HEK293 (cell line): Measurements from ENCODE around the gene SMIM22.

Source experiments
- CTCF ChIA-PET: fragments of 350-600 bp; formaldehyde crosslinking; extraction: SDS; loops from one replicate; lab custom pipeline; 2021; ENCODE audit warnings: antibody characterized with exemption; lab: Yijun Ruan, JAX
- POLR2A ChIA-PET: fragments of 300-600 bp; formaldehyde crosslinking; extraction: SDS; loops from one replicate; lab custom pipeline; 2020; ENCODE audit warnings: antibody characterized with exemption, inconsistent platforms; lab: Yijun Ruan, JAX
- H3K27ac ChIP-seq: fragments of 200-500 bp; sonication (Bioruptor generic); 2 replicates; pipeline ENCODE4 v1.5.1; 2014; ENCODE audit warnings: low read depth, low read length, control low read depth, inconsistent platforms; ENCODE audit errors: extremely low read depth
- H3K36me3 ChIP-seq, 2 experiments: fragments of 200-500 bp in 1 of 2; sonication (Bioruptor generic) in 1 of 2; 1 replicate in 1 of 2; 2 replicates in 1 of 2; pipeline ENCODE4 v1.5.1; 2014 to 2017; ENCODE audit warnings: inconsistent platforms in 2 of 2, low read length in 2 of 2; ENCODE audit not compliant: control insufficient read depth in 2 of 2, insufficient read depth in 1 of 2
- H3K4me1 ChIP-seq: fragments of 200-500 bp; sonication (Bioruptor generic); 2 replicates; pipeline ENCODE4 v1.5.1; 2014; ENCODE audit warnings: mild to moderate bottlenecking, low read length, inconsistent platforms; ENCODE audit not compliant: control insufficient read depth, insufficient read depth
- H3K4me3 ChIP-seq: 2 replicates; pipeline ENCODE4 v1.5.1; 2011; ENCODE audit warnings: low read depth, mild to moderate bottlenecking, control low read depth, low read length, moderate library complexity
- H3K9me3 ChIP-seq: fragments of 200-500 bp; sonication (Bioruptor generic); 2 replicates; pipeline ENCODE4 v1.5.1; 2014; ENCODE audit warnings: low read depth, low read length, inconsistent platforms; ENCODE audit not compliant: control insufficient read depth, insufficient read depth
- AEBP2 ChIP-seq: fragments of 450-650 bp; formaldehyde crosslinking; IDR thresholded peaks from 2 replicates; pipeline ENCODE4 v1.5.1; 2016; ENCODE audit warnings: missing biosample characterization, missing genetic modification characterization, borderline replicate concordance
- EGR2 ChIP-seq: fragments of 450-650 bp; formaldehyde crosslinking; IDR thresholded peaks from 2 replicates; pipeline ENCODE4 v1.5.1; 2016; ENCODE audit warnings: low read depth, missing biosample characterization, missing genetic modification characterization
- GLIS2 ChIP-seq: fragments of 450-650 bp; formaldehyde crosslinking; IDR thresholded peaks from 2 replicates; pipeline ENCODE4 v1.5.1; 2016; ENCODE audit warnings: missing biosample characterization, missing genetic modification characterization
- HOXC10 ChIP-seq: sonication (generic); formaldehyde crosslinking; IDR thresholded peaks from 2 replicates; pipeline ENCODE4 v1.8.1; 2023; ENCODE audit warnings: mild to moderate bottlenecking, missing genetic modification reagents
- HOXD13 ChIP-seq: sonication (generic); formaldehyde crosslinking; IDR thresholded peaks from 2 replicates; pipeline ENCODE4 v1.8.0; 2022; ENCODE audit warnings: missing genetic modification reagents, borderline replicate concordance
- KLF10 ChIP-seq: fragments of 450-650 bp; IDR thresholded peaks from 2 replicates; pipeline ENCODE4 v1.5.1; 2018; ENCODE audit warnings: missing biosample characterization, mild to moderate bottlenecking, missing genetic modification characterization
- MEIS1 ChIP-seq: sonication (generic); formaldehyde crosslinking; IDR thresholded peaks from 2 replicates; pipeline ENCODE4 v1.8.1; 2022; ENCODE audit warnings: missing genetic modification reagents, mild to moderate bottlenecking, borderline replicate concordance
- MYNN ChIP-seq: fragments of 450-650 bp; formaldehyde crosslinking; IDR thresholded peaks from 2 replicates; pipeline ENCODE4 v1.5.1; 2016; ENCODE audit warnings: missing biosample characterization, missing genetic modification characterization, borderline replicate concordance
- REST ChIP-seq: fragments of 450-650 bp; formaldehyde crosslinking; IDR thresholded peaks from 2 replicates; pipeline ENCODE4 v1.5.1; 2016; ENCODE audit warnings: missing biosample characterization, missing genetic modification characterization
- ZIC2 ChIP-seq: fragments of 450-650 bp; formaldehyde crosslinking; IDR thresholded peaks from 2 replicates; pipeline ENCODE4 v1.5.1; 2016; ENCODE audit warnings: missing biosample characterization, missing genetic modification characterization
- ZNF114 ChIP-seq: fragments of 450-650 bp; formaldehyde crosslinking; IDR thresholded peaks from 2 replicates; pipeline ENCODE4 v1.5.0; 2017; ENCODE audit warnings: missing biosample characterization, missing genetic modification characterization
- ZNF214 ChIP-seq: fragments of 450-650 bp; formaldehyde crosslinking; IDR thresholded peaks from 2 replicates; pipeline ENCODE4 v1.5.1; 2017; ENCODE audit warnings: missing biosample characterization, mild to moderate bottlenecking, missing genetic modification characterization, borderline replicate concordance
- ZNF221 ChIP-seq: fragments of 450-650 bp; formaldehyde crosslinking; IDR thresholded peaks from 2 replicates; pipeline ENCODE4 v1.5.1; 2017; ENCODE audit warnings: missing biosample characterization, missing genetic modification characterization, borderline replicate concordance
- ZNF366 ChIP-seq: fragments of 450-650 bp; formaldehyde crosslinking; conservative IDR thresholded peaks from 2 replicates; pipeline ENCODE4 v1.5.1; 2016; ENCODE audit warnings: missing biosample characterization, missing genetic modification characterization
- ZNF423 ChIP-seq: fragments of 450-650 bp; formaldehyde crosslinking; IDR thresholded peaks from 2 replicates; pipeline ENCODE4 v1.5.1; 2016; ENCODE audit warnings: missing biosample characterization, missing genetic modification characterization
- ZNF488 ChIP-seq: fragments of 450-650 bp; formaldehyde crosslinking; IDR thresholded peaks from 2 replicates; pipeline ENCODE4 v1.5.1; 2016; ENCODE audit warnings: missing biosample characterization, missing genetic modification characterization
- ZNF501 ChIP-seq: fragments of 450-650 bp; formaldehyde crosslinking; IDR thresholded peaks from 2 replicates; pipeline ENCODE4 v1.5.1; 2016; ENCODE audit warnings: missing biosample characterization, missing genetic modification characterization
- ZNF571 ChIP-seq: fragments of 450-650 bp; formaldehyde crosslinking; IDR thresholded peaks from 2 replicates; pipeline ENCODE4 v1.5.0; 2017; ENCODE audit warnings: missing biosample characterization, missing genetic modification characterization
- ZNF664 ChIP-seq: fragments of 450-650 bp; formaldehyde crosslinking; IDR thresholded peaks from 2 replicates; pipeline ENCODE4 v1.5.1; 2016; ENCODE audit warnings: missing biosample characterization, missing genetic modification characterization
- ZSCAN16 ChIP-seq: fragments of 450-650 bp; formaldehyde crosslinking; IDR thresholded peaks from 2 replicates; pipeline ENCODE4 v1.5.1; 2016; ENCODE audit warnings: missing biosample characterization, missing genetic modification characterization
- TF ChIP-seq, protein P1 (sequence below): sonication (generic); formaldehyde crosslinking; IDR thresholded peaks from 2 replicates; pipeline ENCODE4 v1.8.1; 2022; ENCODE audit warnings: mild to moderate bottlenecking, moderate library complexity, missing genetic modification reagents

Gene SMIM22

DNA sequence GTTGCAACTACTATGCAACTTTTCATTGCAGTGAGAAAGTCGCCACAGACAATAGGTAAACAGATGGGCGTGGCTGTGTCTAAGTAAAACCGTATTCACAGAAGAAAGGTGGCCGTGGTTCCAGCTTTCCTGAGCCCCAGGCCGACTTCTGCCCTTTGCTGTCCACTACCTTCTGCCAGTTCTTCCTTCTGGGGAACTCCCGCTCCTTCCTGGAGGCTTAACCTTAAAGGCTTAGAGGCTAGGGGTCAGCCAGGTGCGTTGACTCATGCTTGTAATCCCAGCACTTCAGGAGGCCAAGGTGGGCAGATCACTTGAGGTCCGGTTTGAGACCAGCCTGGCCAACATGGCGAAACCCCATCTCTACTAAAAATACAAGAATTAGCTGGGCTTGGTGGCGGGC is 4.9 kb upstream of the SMIM22 start:
- no peak overlapping the region for H3K4me3 ChIP-seq
- TF ChIP-seq ZNF221 (tag by site-specific recombination) (no peak), EGR2 (tag by site-specific recombination) (no peak), GLIS2 (tag by site-specific recombination) (no peak), ZNF423 (tag by site-specific recombination) (no peak), ZNF214 (tag by site-specific recombination) (no peak), ZNF664 (no peak), MEIS1 (CRISPR knock-in tag) (no peak), ZNF488 (tag by site-specific recombination) (no peak), HOXC10 (CRISPR knock-in tag) (no peak), REST (tag by site-specific recombination) (no peak), ZSCAN16 (tag by site-specific recombination) (no peak), KLF10 (tag by site-specific recombination) (no peak), HOXD13 (CRISPR knock-in tag) (no peak), ZNF366 (tag by site-specific recombination) (no peak), MYNN (no peak), AEBP2 (tag by site-specific recombination) (no peak), ZNF501 (tag by site-specific recombination) (no peak), ZIC2 (tag by site-specific recombination) (no peak)
- TF ChIP-seq, protein P1, sequence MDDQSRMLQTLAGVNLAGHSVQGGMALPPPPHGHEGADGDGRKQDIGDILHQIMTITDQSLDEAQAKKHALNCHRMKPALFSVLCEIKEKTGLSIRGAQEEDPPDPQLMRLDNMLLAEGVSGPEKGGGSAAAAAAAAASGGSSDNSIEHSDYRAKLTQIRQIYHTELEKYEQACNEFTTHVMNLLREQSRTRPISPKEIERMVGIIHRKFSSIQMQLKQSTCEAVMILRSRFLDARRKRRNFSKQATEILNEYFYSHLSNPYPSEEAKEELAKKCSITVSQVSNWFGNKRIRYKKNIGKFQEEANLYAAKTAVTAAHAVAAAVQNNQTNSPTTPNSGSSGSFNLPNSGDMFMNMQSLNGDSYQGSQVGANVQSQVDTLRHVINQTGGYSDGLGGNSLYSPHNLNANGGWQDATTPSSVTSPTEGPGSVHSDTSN = no peak
- no peaks in the 10 kb centered on the region for H3K4me1 ChIP-seq
- ChIA-PET CTCF (interaction anchor here (0.8 kb wide), 1 partner anchor 10 kb away, joined by 3 read pairs; no protein-coding TSS in a partner anchor), POLR2A (interaction anchor here (0.9 kb wide), 1 partner anchor 12 kb away, joined by 3 read pairs; the partner anchor contains the start of gene ROGDI)
- H3K27ac ChIP-seq = no peak overlapping the region
- H3K36me3 ChIP-seq = no peaks in the 10 kb centered on the region
- no peaks in the 10 kb centered on the region for H3K9me3 ChIP-seq

DNA sequence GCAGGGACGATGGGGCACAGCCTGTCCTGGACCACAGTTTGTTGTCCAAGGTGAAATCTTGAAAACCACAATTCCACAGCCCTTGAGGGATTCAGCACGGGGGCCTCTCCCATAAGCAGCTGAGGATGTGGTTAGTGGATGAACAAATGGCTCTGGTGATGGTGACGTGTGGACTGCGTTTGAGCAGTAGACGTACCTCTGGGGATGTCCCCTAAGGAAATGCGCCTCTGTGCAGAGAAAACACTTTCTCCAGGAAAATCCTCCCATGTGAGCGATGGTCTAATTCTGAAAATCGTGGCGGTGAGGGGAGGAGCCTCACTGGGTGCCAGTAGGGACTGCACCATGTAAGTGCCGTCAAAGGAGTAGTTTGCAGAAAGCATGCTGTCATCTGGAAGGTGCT is 4.3 kb upstream of the SMIM22 start:
- ChIA-PET POLR2A (interaction anchor here (0.9 kb wide), 1 partner anchor 12 kb away, joined by 3 read pairs; the partner anchor contains the start of gene ROGDI), CTCF (interaction anchor here (0.8 kb wide), 1 partner anchor 11 kb away, joined by 3 read pairs; no protein-coding TSS in a partner anchor)
- H3K9me3 ChIP-seq = no peaks in the 10 kb centered on the region
- no peak overlapping the region for H3K27ac ChIP-seq
- H3K36me3 ChIP-seq = no peaks in the 10 kb centered on the region
- H3K4me1 ChIP-seq = no peaks in the 10 kb centered on the region
- no peak overlapping the region for H3K4me3 ChIP-seq
- TF ChIP-seq ZNF571 (no peak), ZNF114 (tag by site-specific recombination) (no peak)
